GM21723 (cell line): ENCODE measurements around the gene FAM83C.
"Not testable (repeated sequence)": the region's sequence is repeated elsewhere in the genome, so short reads cannot be mapped to it uniquely, and the experiment has no call there.

Experiments
- ATAC-seq: cut with Tn5 transposase; IDR thresholded peaks from one replicate; pipeline ENCODE4 v1.9.1; 2021; ENCODE audit warnings: mild to moderate bottlenecking, moderate library complexity; ENCODE audit not compliant: unreplicated experiment

Gene FAM83C

GRCh38 chr20:35270021-35270902, 22.0 kb downstream of the FAM83C start:
- ATAC-seq = no peak

GRCh38 chr20:35269055-35269781, 23.0 kb downstream of the FAM83C start:
- ATAC-seq = no peak

GRCh38 chr20:35267092-35267491, 25.1 kb downstream of the FAM83C start:
- ATAC-seq = no peak

- no peak for ATAC-seq
Observed at GRCh38 chr20:35264755-35265154, 27.5 kb downstream of the FAM83C start.

GRCh38 chr20:35263532-35264341, 28.5 kb downstream of the FAM83C start:
- no peak for ATAC-seq

GRCh38 chr20:35262731-35263531, 29.3 kb downstream of the FAM83C start:
- ATAC-seq = not testable (repeated sequence)

- ATAC-seq = not testable (repeated sequence)
Observed at GRCh38 chr20:35262321-35262720, 29.9 kb downstream of the FAM83C start.

GRCh38 chr20:35260426-35260825, 31.8 kb downstream of the FAM83C start:
- ATAC-seq = no peak

GRCh38 chr20:35257175-35257909, 34.9 kb downstream of the FAM83C start:
- no peak for ATAC-seq

GRCh38 chr20:35254448-35254999, 37.7 kb downstream of the FAM83C start:
- ATAC-seq = no peak

GRCh38 chr20:35253010-35253409, 39.2 kb downstream of the FAM83C start:
- no peak for ATAC-seq

GRCh38 chr20:35252598-35252997, 39.6 kb downstream of the FAM83C start:
- not testable (repeated sequence) for ATAC-seq

GRCh38 chr20:35252037-35252461, 40.2 kb downstream of the FAM83C start:
- no peak for ATAC-seq

GRCh38 chr20:35251613-35251940, 40.6 kb downstream of the FAM83C start:
- ATAC-seq = no peak

GRCh38 chr20:35248641-35249475, 43.4 kb downstream of the FAM83C start:
- no peak for ATAC-seq

GRCh38 chr20:35246723-35247122, 45.5 kb downstream of the FAM83C start:
- ATAC-seq = no peak

- ATAC-seq = no peak
Observed at GRCh38 chr20:35243986-35244385, 48.2 kb downstream of the FAM83C start.

- no peak for ATAC-seq
Observed at GRCh38 chr20:35243317-35243716, 48.9 kb downstream of the FAM83C start.
